ENCODE data around the gene KIF3C. TPM values are rescaled to one million over a fixed set of nuclear protein-coding genes. Genes with fewer than 3 reads are reported as not detected.
A peak's percentile ranks its signal among the peaks of the same experiment; 100 is the strongest.
"Not testable (repeated sequence)": the region's sequence is repeated elsewhere in the genome, so short reads cannot be mapped to it uniquely, and the experiment has no call there.

The KIF3C gene
- polyA plus RNA-seq, 1 donor from 2014 or later = 0.31 TPM

GRCh38 chr2:25958611-25959010, 23.7 kb downstream of the KIF3C start:
- H3K4me1 Mint-ChIP-seq = peaks cover 4 to 12% (median 9%) of the 10 kb centered on the region in 3 donors
- H3K36me3 Mint-ChIP-seq, H3K27ac Mint-ChIP-seq, H3K4me3 Mint-ChIP-seq, H3K27me3 Mint-ChIP-seq, H3K9me3 Mint-ChIP-seq: not testable (repeated sequence)

- Mint-ChIP-seq H3K4me3 (no peak overlapping the region), H3K27ac (no peak overlapping the region), H3K9me3 (no peaks in the 10 kb centered on the region), H3K27me3 (no peaks in the 10 kb centered on the region), H3K4me1 (peaks cover 4 to 12% (median 9%) of the 10 kb centered on the region in 3 donors), H3K36me3 (peaks cover 2% of the 10 kb centered on the region)
Observed at GRCh38 chr2:25957743-25958142, 24.6 kb downstream of the KIF3C start.

- no peak overlapping the region for H3K4me3 Mint-ChIP-seq
- peaks cover 2 to 6% (median 3%) of the 10 kb centered on the region in 3 donors for H3K4me1 Mint-ChIP-seq
- H3K27ac Mint-ChIP-seq = no peak overlapping the region
- no peaks in the 10 kb centered on the region for H3K27me3 Mint-ChIP-seq
- H3K9me3 Mint-ChIP-seq = no peaks in the 10 kb centered on the region
- peaks cover 2% of the 10 kb centered on the region for H3K36me3 Mint-ChIP-seq
Observed at GRCh38 chr2:25955869-25956535, 26.3 kb downstream of the KIF3C start.

GRCh38 chr2:25955036-25955435, 27.3 kb downstream of the KIF3C start:
- H3K27ac Mint-ChIP-seq = no peak overlapping the region

GRCh38 chr2:25954199-25954752, 28.0 kb downstream of the KIF3C start:
- H3K9me3 Mint-ChIP-seq = no peaks in the 10 kb centered on the region
- H3K4me3 Mint-ChIP-seq = no peak overlapping the region
- peaks cover 2% of the 10 kb centered on the region for H3K36me3 Mint-ChIP-seq
- no peaks in the 10 kb centered on the region for H3K4me1 Mint-ChIP-seq
- no peak overlapping the region for H3K27ac Mint-ChIP-seq
- H3K27me3 Mint-ChIP-seq = no peaks in the 10 kb centered on the region

More at GRCh38 chr2:25955036-25955435, 27.3 kb downstream of the KIF3C start:
- H3K9me3 Mint-ChIP-seq = no peaks in the 10 kb centered on the region
- H3K36me3 Mint-ChIP-seq = peaks cover 2% of the 10 kb centered on the region
- no peaks in the 10 kb centered on the region for H3K4me1 Mint-ChIP-seq
- no peaks in the 10 kb centered on the region for H3K27me3 Mint-ChIP-seq
- H3K4me3 Mint-ChIP-seq = no peak overlapping the region

GRCh38 chr2:25951071-25951547, 31.2 kb downstream of the KIF3C start:
- H3K4me3 Mint-ChIP-seq = no peak overlapping the region

GRCh38 chr2:25948437-25948836, 33.9 kb downstream of the KIF3C start:
- Mint-ChIP-seq H3K4me1 (no peaks in the 10 kb centered on the region), H3K27ac (no peak overlapping the region), H3K9me3 (no peaks in the 10 kb centered on the region), H3K36me3 (peaks cover 1% of the 10 kb centered on the region), H3K27me3 (no peaks in the 10 kb centered on the region), H3K4me3 (no peak overlapping the region)

More at GRCh38 chr2:25951071-25951547, 31.2 kb downstream of the KIF3C start:
- H3K4me1 Mint-ChIP-seq = no peaks in the 10 kb centered on the region
- H3K27ac Mint-ChIP-seq = no peak overlapping the region
- H3K9me3 Mint-ChIP-seq = no peaks in the 10 kb centered on the region
- H3K27me3 Mint-ChIP-seq = no peaks in the 10 kb centered on the region
- H3K36me3 Mint-ChIP-seq = peaks cover 1% of the 10 kb centered on the region

GRCh38 chr2:25941042-25941441, 41.3 kb downstream of the KIF3C start:
- Mint-ChIP-seq H3K36me3 (peaks cover 9% of the 10 kb centered on the region), H3K4me1 (no peaks in the 10 kb centered on the region), H3K4me3 (no peak overlapping the region), H3K27ac (peak overlapping the region in 1 of 3 donors; percentile 27), H3K27me3 (no peaks in the 10 kb centered on the region), H3K9me3 (no peaks in the 10 kb centered on the region)

- Mint-ChIP-seq H3K27ac (no peak overlapping the region), H3K9me3 (no peaks in the 10 kb centered on the region), H3K4me3 (no peak overlapping the region), H3K4me1 (no peaks in the 10 kb centered on the region), H3K36me3 (peaks cover 9% of the 10 kb centered on the region), H3K27me3 (no peaks in the 10 kb centered on the region)
Observed at GRCh38 chr2:25939257-25939668, 43.0 kb downstream of the KIF3C start.

- no peaks in the 10 kb centered on the region for H3K9me3 Mint-ChIP-seq
- H3K27ac Mint-ChIP-seq = no peak overlapping the region
- H3K36me3 Mint-ChIP-seq = peaks cover 9% of the 10 kb centered on the region
- no peaks in the 10 kb centered on the region for H3K4me1 Mint-ChIP-seq
- no peak overlapping the region for H3K4me3 Mint-ChIP-seq
- no peaks in the 10 kb centered on the region for H3K27me3 Mint-ChIP-seq
Observed at GRCh38 chr2:25938345-25938744, 44.0 kb downstream of the KIF3C start.

GRCh38 chr2:25936889-25937545, 45.3 kb downstream of the KIF3C start:
- Mint-ChIP-seq H3K9me3 (no peaks in the 10 kb centered on the region), H3K27me3 (no peaks in the 10 kb centered on the region), H3K4me1 (no peaks in the 10 kb centered on the region), H3K36me3 (peaks cover 7% of the 10 kb centered on the region), H3K4me3 (no peak overlapping the region), H3K27ac (no peak overlapping the region)

GRCh38 chr2:25933622-25934021, 48.7 kb downstream of the KIF3C start:
- H3K4me3 Mint-ChIP-seq = no peak overlapping the region
- no peaks in the 10 kb centered on the region for H3K27me3 Mint-ChIP-seq
- no peak overlapping the region for H3K27ac Mint-ChIP-seq
- H3K9me3 Mint-ChIP-seq = no peaks in the 10 kb centered on the region
- H3K4me1 Mint-ChIP-seq = peaks cover 0 to 2% (median 0%) of the 10 kb centered on the region in 3 donors
- H3K36me3 Mint-ChIP-seq = peaks cover 6% of the 10 kb centered on the region

GRCh38 chr2:25929789-25930473, 52.4 kb downstream of the KIF3C start:
- peaks cover 2% of the 10 kb centered on the region for H3K36me3 Mint-ChIP-seq
- no peak overlapping the region for H3K27ac Mint-ChIP-seq
- H3K9me3 Mint-ChIP-seq = no peaks in the 10 kb centered on the region
- H3K4me3 Mint-ChIP-seq = no peak overlapping the region
- no peaks in the 10 kb centered on the region for H3K27me3 Mint-ChIP-seq
- H3K4me1 Mint-ChIP-seq = peaks cover 0 to 2% (median 0%) of the 10 kb centered on the region in 3 donors

- Mint-ChIP-seq H3K36me3 (peaks cover 2% of the 10 kb centered on the region), H3K27me3 (no peaks in the 10 kb centered on the region), H3K27ac (peak overlapping the region in 1 of 3 donors; percentile 35), H3K9me3 (no peaks in the 10 kb centered on the region), H3K4me3 (no peak overlapping the region), H3K4me1 (peaks cover 0 to 2% (median 0%) of the 10 kb centered on the region in 3 donors)
Observed at GRCh38 chr2:25928668-25929067, 53.6 kb downstream of the KIF3C start.

Measured in IgD-negative memory B cell (primary cell).